Tibial nerve (tissue), 4 donors: Measurements from ENCODE around the gene PET100.

Source experiments
- CTCF ChIP-seq, 5 experiments: fragments of 200-600 bp in 3 of 5; fragments of 450-650 bp in 2 of 5; sonication (generic) in 3 of 5; IDR thresholded peaks; one replicate each; pipeline ENCODE4 v1.5.1; 2016 to 2019; ENCODE audit warnings: antibody characterized with exemption in 5 of 5, mild to moderate bottlenecking in 3 of 5, moderate library complexity in 2 of 5
- EP300 ChIP-seq, 2 donors: sonication (generic); formaldehyde crosslinking; IDR thresholded peaks; one replicate each; pipeline ENCODE4 v1.6.1; 2017; ENCODE audit warnings: antibody characterized with exemption in 2 of 2, mild to moderate bottlenecking in 1 of 2

- no peak for TF ChIP-seq CTCF (IDR thresholded peaks at IDR 0.05)
- TF ChIP-seq EP300 (IDR thresholded peaks at IDR 0.05), result no peak
These were observed 28.9 kb upstream of the PET100 start for GRCh38 chr19:7600721-7601120.
